GM21515 (cell line): ENCODE data around the gene GIT1.

ENCODE experiments used
- ATAC-seq: cut with Tn5 transposase; IDR thresholded peaks from one replicate; pipeline ENCODE4 v1.9.1; 2021; ENCODE audit not compliant: unreplicated experiment

Gene GIT1

GRCh38 chr17:29589524-29590410, at the start of gene GIT1:
GIT1 (minus strand) TSS chr17:29589648; CDS start chr17:29589378, 270 bp downstream.
- peak; percentile 47 for ATAC-seq

GRCh38 chr17:29633886-29634285, 44.4 kb upstream of the GIT1 start:
- ATAC-seq, result no peak

- no peak for ATAC-seq
Measured at GRCh38 chr17:29630630-29631193, 41.3 kb upstream of the GIT1 start.

GRCh38 chr17:29629839-29630238, 40.4 kb upstream of the GIT1 start:
- ATAC-seq, result no peak

- ATAC-seq, result no peak
Measured at GRCh38 chr17:29628644-29629043, 39.2 kb upstream of the GIT1 start.

GRCh38 chr17:29627951-29628350, 38.5 kb upstream of the GIT1 start:
- no peak for ATAC-seq

GRCh38 chr17:29625037-29625750, 35.7 kb upstream of the GIT1 start:
- ATAC-seq, result no peak

GRCh38 chr17:29624586-29624985, 35.1 kb upstream of the GIT1 start:
- no peak for ATAC-seq

- ATAC-seq, result no peak
Measured at GRCh38 chr17:29623283-29623647, 33.8 kb upstream of the GIT1 start.

- ATAC-seq, result no peak
Measured at GRCh38 chr17:29622337-29623282, 33.2 kb upstream of the GIT1 start, which contains the start of gene CORO6. CORO6 (minus strand) TSS chr17:29622912; CDS start chr17:29621421, 1,491 bp downstream.

GRCh38 chr17:29621751-29622194, 32.3 kb upstream of the GIT1 start:
- ATAC-seq, result no peak

- ATAC-seq, result no peak
Measured at GRCh38 chr17:29620779-29621500, 31.5 kb upstream of the GIT1 start.

GRCh38 chr17:29620271-29620670, 30.8 kb upstream of the GIT1 start:
- ATAC-seq, result no peak

- no peak for ATAC-seq
Measured at GRCh38 chr17:29619251-29619650, 29.8 kb upstream of the GIT1 start.

- ATAC-seq, result no peak
Measured at GRCh38 chr17:29618272-29619065, 29.0 kb upstream of the GIT1 start.

- peak; percentile 4 for ATAC-seq
Measured at GRCh38 chr17:29617481-29618271, 28.2 kb upstream of the GIT1 start.

- ATAC-seq, result peak; percentile 41
Measured at GRCh38 chr17:29617125-29617480, 27.7 kb upstream of the GIT1 start.

GRCh38 chr17:29616300-29617048, 27.0 kb upstream of the GIT1 start:
- ATAC-seq, result no peak
